IPS DF 19.7 (cell line): ENCODE data around the gene C1orf21.

Experiments
- DNase-seq: peaks from one replicate; pipeline ENCODE4 v3.0.0-alpha.2; 2013; ENCODE audit warnings: low read depth, low spot score

The C1orf21 gene

DNA sequence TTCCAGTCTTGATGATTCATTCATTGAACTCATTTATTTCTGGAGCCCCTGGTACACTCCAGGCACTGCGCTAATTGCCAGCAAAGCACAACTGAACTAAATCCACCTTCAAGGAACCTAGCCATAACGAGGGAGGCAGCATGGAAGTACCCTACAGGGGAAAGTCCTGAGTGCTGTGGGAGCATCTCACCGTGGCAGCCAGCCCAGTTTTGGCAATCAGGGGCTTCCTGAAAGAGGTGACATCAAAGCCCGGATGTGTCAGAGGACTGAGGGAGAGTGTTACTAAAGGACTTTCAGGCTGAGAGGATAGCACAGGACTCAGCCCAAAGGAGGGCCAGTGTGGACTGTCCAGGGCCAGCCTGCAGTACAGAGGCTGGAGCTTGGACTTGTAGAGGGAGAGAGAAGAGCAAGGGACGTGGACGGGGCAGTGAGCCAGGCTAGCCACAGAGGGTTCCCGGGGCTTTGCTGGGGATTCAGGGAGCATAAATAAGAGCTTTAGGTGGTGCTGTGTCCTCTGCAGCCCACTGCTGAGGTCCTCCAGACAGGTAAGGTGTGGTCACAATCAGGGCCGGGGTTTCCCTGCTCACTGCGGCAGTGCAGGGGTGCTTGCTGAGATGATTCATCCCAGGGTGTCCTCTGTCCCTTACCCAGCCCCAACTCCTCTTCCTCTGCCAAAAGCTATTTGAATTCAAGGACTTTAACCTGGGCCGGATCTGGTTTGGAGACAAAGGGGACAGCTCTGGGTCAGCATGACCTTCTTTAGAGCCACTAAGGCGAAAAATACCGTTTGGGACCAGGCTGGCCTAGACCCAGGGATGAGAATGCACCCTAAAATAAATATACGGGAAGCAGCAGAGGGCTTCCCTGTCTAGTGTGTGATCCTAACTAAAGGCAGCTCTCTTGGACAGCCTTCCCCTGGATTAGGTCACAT, 239.5 kb downstream of the C1orf21 start:
- DNase-seq, result no peak

DNA sequence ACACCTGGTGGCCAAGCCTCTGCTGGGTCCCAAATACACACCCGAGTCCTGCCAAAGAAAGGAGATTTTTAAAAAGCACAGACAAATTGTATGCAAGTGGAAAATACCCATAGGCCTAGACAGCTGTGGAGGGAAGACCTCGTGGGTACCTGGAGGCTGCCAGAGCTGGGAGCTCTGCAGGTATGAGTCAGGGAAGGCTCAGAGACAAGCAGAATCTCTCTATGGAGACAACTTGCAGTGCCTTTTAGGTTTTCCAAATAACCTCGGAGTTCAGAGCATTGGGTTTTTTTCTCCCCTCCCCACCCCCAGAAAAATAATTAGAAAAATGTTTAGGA, 240.1 kb downstream of the C1orf21 start:
- no peak for DNase-seq

GRCh38 chr1:184629266-184629665, 242.4 kb downstream of the C1orf21 start:
- DNase-seq, result no peak

- no peak for DNase-seq
Measured at GRCh38 chr1:184630679-184631060, 243.8 kb downstream of the C1orf21 start.

DNA sequence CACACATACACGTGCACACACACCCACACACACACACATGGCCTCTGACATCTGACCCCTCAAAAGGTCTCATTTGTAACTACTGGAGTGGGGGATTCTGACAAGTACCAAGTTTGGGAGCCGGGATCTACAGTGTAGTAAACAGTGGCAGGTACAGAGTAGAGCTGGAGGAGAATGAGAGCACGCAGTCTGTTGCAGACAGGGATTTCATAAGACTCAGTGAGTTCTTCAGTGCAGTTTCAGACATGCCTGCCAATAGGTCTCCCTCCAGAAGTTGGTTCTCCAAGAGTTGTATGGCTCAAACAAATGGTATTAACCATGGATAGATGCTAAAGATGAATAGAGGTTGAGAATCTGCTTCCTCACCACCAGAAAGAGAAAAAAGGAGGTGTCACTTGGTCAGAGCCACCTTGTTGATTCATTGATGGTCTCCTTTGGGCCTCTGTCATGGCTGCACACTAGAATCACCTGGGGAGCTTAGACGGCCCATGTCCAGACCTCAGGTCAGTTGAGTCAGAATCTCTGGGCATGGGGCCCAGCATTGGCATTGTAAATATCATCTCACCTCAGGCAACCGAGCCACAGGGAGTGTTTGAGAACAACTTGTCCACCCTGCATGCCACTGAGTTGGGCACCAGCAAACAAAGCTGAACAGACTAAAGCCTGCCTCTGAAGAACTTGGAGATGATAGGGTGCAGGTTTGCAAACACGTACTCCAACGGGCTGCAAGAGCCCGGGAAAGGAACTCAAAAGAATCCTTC, 245.8 kb downstream of the C1orf21 start:
- DNase-seq, result no peak

DNA sequence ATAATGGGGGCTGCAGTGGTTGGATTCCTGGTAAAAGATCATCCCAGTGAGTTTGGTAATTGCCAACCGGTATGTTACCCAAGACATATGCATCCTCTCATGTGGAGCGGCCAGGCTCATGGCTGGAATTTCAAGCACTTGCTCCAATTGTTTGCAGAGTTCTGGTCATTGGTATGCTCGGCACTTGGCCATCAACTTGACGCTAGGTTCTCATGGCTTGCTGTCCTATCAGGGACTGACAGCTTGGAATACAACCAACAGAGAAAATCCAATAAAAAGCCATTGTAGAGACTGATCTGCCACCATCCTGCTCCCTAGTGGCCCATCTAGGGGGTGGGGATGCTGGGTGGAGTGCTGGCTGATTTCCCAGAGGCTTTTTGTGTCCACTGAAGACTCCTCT, 247.0 kb downstream of the C1orf21 start:
- no peak for DNase-seq

GRCh38 chr1:184634296-184634695, 247.5 kb downstream of the C1orf21 start:
- no peak for DNase-seq

DNA sequence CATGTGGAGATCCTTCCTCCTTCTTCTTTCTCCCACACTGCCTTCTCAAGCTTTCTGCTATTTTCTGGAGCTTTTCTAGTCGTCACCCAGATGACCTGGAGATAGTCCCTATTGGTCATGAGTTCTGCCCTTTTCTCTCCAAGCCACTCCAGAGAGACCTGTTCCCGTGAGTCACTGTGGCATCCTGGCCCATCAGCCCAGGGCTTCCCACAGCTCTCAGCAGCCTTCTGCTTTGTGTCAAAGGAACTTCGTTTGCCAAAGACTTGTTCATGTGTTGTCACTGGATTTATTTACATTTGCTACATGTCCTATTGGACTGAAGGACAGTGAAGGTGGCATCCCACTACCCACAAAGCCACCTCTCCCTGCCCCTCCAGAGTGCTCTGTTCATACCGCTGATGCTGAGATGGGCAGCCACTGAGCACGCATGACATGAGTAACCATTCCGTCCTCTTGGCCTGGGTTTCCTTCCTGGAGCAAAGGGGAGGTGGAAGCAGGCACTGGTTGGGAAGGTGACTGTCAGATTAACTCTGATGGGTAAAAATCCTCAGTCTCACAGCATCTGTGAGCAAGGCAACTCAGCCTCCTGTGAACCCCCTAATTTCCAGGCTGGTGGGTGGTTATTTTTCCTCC, 248.6 kb downstream of the C1orf21 start:
- no peak for DNase-seq

DNA sequence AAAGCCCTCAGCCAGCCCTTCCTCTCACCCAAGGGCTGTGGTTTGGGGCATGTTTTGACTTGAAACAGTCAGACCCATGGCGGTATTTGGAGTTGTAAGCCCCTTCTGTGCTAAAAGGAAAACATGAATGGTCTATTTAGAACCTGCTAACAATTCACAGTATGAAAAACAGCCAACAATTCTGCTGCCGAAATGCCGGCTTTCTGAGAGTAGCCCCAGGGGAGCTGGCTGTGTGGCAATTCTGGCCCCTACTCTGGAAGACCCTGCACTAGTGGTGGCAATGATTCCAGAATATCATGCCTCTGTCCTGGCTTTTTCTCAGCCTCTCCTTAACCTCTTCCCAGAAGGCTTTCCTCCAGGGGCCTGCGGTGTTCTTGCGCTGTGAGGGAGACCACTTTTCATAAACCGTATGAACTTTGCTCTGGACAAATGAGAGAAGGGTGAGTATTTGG, 249.2 kb downstream of the C1orf21 start:
- DNase-seq, result no peak

DNA sequence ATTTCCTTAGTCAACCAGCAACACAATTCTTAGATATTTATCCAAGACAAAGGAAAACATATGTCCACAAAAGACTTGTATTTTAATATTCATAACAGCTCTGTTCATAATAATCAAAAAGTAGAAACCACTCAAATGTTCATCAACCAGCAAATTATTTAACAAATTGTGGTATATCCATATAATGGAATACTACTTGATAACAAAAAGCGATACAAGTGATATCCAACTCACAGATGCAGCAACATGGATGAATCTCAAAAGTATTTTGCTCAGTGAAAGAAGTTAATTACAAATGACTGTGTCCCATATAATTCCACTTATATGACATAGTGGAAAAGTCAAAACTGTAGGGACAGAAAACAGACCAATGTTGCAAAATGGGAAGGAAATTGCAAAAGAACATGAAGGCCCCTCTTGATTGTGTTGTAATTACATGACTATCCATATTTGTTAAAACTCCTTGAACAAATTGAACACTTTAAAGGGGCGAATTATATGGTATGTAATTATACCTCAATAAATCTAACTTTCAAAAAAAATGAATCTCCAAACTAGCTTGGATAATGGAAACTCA, 250.9 kb downstream of the C1orf21 start:
- DNase-seq, result no peak

DNA sequence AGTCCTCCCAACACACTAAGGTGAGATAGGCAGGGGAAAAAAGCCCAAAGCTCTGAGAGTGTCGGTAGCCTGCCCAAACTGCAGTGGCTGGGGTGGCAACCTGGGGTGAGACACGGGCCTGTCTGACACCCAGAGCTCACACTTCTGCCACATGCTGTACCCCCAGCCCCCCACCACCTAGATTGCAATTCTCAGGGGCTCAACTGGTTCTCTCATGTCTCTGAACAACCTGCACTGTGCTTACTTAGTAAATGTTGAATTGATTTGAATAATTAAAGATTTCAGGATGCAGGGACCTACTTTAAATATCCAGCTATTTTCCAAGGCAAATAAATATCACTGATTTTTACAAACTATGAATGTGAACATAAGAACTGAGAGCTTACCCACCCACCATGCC, 252.4 kb downstream of the C1orf21 start:
- no peak for DNase-seq

DNA sequence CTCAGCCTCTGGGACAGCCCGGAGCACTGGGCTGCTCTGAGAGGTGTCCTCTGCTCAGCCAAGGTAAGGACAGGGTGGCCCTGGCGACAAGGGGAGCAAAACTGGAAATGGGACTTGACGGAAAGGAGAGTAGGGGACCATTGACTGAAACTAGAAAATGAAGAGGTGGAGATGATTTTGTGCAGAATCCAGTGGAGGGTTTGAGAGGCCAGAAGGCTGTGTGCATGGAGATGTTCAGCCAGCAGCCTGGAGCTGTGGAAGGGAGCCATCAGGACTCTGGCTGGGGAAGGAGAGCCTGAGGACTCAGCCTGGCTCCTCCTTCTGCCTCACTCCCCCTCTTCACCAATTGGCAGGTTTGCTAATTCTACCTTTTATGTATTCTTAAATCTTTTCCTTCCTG, 253.7 kb downstream of the C1orf21 start:
- DNase-seq, result no peak

DNA sequence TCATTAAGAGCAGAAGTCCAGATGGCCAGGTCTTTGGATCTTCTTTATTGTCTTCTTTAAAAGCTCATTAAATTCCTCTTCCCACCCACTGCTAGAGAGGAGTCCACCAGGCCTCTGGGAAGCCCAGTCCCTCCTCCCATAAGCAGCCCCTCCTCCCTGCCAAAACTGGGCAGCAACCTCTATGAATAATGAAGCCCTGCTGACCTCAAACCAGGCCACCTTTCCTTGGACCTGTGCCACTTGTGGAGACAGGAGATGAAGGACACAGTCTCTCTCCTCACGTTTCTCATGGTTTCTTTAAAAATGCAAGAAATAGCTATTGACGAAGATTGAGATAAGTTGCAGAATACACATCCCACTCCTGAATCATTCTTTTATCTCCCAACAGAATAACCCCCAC, 255.1 kb downstream of the C1orf21 start:
- DNase-seq, result no peak

GRCh38 chr1:184643661-184644060, 256.8 kb downstream of the C1orf21 start:
- no peak for DNase-seq

DNA sequence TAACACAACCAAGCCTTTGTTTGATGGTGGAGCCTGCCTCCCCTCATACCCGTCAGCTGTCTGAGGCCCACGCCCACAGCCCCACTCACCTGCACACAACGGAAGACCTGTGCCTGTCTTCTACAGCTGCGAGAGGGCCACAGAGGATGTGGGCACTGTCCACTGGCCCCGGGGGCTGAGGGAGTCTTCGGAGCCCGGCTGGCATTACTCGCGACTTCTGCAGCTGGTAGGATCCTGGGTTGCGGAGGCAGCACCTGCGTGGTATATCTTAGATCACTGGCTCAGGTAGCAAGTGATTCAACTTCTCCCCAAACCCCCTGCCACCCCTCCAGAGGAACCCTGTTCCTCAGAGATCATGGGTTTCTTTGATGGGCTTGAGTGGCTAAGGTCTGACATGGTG, 257.9 kb downstream of the C1orf21 start:
- no peak for DNase-seq

- no peak for DNase-seq
Measured at GRCh38 chr1:184646178-184646701, 259.4 kb downstream of the C1orf21 start.

DNA sequence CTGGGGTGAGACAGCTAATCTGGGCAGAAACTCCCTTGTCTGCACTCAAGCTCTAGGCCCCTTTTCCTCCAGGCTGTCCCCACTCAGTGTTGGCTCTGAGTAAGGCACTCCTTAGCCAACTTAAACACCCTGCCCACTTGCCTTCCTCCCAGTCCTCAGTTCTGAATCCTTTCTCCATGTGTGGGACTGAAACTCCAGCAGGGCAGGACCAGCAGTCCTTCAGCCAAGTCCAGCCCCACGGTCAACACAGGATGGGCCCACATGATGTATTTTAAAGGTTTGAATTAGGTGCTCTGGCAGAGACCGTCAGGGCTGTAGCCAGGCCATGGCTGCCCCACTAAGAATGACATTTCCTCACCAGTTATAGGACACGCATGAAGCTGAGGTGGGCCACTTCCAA, 260.0 kb downstream of the C1orf21 start:
- DNase-seq, result no peak

- no peak for DNase-seq
Measured at GRCh38 chr1:184647471-184647870, 260.6 kb downstream of the C1orf21 start.

DNA sequence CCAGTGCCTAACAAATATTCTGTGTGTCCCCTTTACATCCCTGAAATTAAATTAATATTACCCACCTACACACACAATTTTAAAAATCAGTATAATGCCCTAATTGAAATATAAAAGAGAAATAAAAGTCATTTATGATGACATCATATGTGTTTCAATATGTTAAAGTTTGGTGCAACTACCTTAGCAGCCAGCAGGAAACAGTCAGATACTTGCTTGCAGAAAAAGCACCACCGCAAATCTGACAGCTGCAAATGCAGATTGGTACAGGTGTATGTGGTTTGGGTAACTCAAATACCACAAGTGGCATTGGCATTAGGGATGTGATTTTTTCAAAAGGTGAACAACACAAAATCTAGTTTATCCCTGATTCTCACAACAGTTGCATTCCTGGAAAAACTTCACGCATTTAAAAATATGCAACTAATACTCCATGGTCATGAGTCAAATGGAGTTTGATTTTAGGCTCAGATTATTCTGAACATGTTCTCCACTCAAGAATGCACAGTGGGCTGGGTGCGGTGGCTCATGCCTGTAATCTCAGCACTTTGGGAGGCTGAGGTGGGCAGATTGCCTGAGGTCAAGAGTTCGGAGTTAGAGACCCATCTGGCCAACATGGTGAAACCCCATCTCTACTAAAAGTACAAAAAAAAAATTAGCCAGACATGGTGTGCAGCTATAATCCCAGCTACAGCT, 261.5 kb downstream of the C1orf21 start:
- DNase-seq, result no peak

- no peak for DNase-seq
Measured at GRCh38 chr1:184648856-184649201, 262.0 kb downstream of the C1orf21 start.

DNA sequence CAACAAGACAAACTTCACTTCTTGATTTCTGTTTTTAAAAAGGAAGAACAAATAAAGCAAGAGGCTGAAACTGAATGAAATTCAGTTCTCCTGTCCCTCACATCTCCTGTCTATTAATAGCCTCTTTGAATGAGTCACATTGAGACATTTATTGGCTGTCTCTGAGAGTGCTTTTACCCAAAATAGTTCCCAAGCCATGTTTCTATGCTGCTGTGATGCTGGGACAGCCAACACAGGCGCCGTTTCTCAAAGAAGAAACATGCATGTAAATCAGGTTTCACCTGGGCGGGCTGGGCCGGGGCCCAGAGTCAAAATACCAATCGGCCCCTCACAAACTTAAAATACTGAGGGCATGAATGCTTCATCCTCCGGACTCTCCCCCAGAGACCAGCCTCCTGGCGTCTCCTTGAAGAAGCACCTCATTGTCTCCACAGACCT, 262.6 kb downstream of the C1orf21 start:
- DNase-seq, result no peak
